A204.1 (cell line): ENCODE data around the gene TULP1.

ENCODE experiments used
- FAIRE-seq: peaks from 2 replicates; lab custom pipeline; 2012; peaks lifted over from hg19 to GRCh38; lab: Jason Lieb, UNC

Gene TULP1

GRCh38 chr6:35465646-35466045, 47.0 kb downstream of the TULP1 start:
- FAIRE-seq = no peak

GRCh38 chr6:35463292-35463691, 49.4 kb downstream of the TULP1 start:
- no peak for FAIRE-seq

GRCh38 chr6:35461270-35461669, 51.4 kb downstream of the TULP1 start:
- FAIRE-seq = no peak

GRCh38 chr6:35457907-35458306, 54.8 kb downstream of the TULP1 start:
- FAIRE-seq = no peak

GRCh38 chr6:35454391-35455110, 58.1 kb downstream of the TULP1 start:
- no peak for FAIRE-seq

- FAIRE-seq = no peak
Measured at GRCh38 chr6:35453236-35453635, 59.5 kb downstream of the TULP1 start.

GRCh38 chr6:35452183-35453090, 60.3 kb downstream of the TULP1 start, which contains the start of gene FANCE:
FANCE (plus strand) TSS chr6:35452338; CDS start chr6:35452546, 208 bp downstream.
- FAIRE-seq = no peak

- FAIRE-seq = no peak
Measured at GRCh38 chr6:35451354-35452182, 61.1 kb downstream of the TULP1 start.

GRCh38 chr6:35449287-35449881, 63.3 kb downstream of the TULP1 start:
- peak; percentile 57 for FAIRE-seq

- FAIRE-seq = no peak
Measured at GRCh38 chr6:35448191-35448590, 64.5 kb downstream of the TULP1 start.
